Panc1 (cell line): ENCODE measurements around the gene TBC1D2B. TPM values are rescaled to one million over a fixed set of nuclear protein-coding genes. Genes with fewer than 3 reads are reported as not detected.
A peak's percentile ranks its signal among the peaks of the same experiment; 100 is the strongest.

Experiments used
- ATAC-seq: fragments of 200-7000 bp; cut with Tn5 transposase; 2 replicates; pipeline ENCODE4 v1.9.1; 2020; ENCODE audit warnings: mild to moderate bottlenecking, moderate library complexity
- BruUV-seq: library from RNA; stranded (reverse); fragments of 400-500 nt; replicated peaks from 2 replicates; lab custom pipeline; 2021; lab: Mats Ljungman, UMichigan
- CTCF ChIA-PET: fragments of 300-600 bp; sonication (Branson Sonifier 250); formaldehyde crosslinking; loops from one replicate; lab custom pipeline; 2022; ENCODE audit warnings: antibody characterized with exemption; lab: Charles Lee
- POLR2A ChIA-PET: fragments of 300-600 bp; sonication (Branson Sonifier 250); formaldehyde crosslinking; loops from one replicate; lab custom pipeline; 2022; ENCODE audit warnings: antibody characterized with exemption; lab: Charles Lee
- DNase-seq: peaks from one replicate; pipeline ENCODE4 v3.0.0-alpha.2; 2010; ENCODE audit warnings: low read depth, low spot score
- H3K27ac ChIP-seq: 2 replicates; pipeline ENCODE4 v1.5.1; 2011; ENCODE audit warnings: mild to moderate bottlenecking, low read length, inconsistent platforms
- H3K27me3 ChIP-seq: fragments of 200-500 bp; sonication (Bioruptor generic); 2 replicates; pipeline ENCODE4 v1.6.0; 2014; ENCODE audit warnings: low read length, inconsistent platforms; ENCODE audit not compliant: control insufficient read depth, insufficient read depth
- H3K36me3 ChIP-seq: fragments of 200-500 bp; sonication (Bioruptor generic); 2 replicates; pipeline ENCODE4 v1.5.1; 2014; ENCODE audit warnings: inconsistent platforms, mild to moderate bottlenecking, low read length, moderate library complexity; ENCODE audit not compliant: control insufficient read depth, insufficient read depth
- H3K4me1 ChIP-seq: 2 replicates; pipeline ENCODE4 v1.5.1; 2011; ENCODE audit warnings: inconsistent platforms, mild to moderate bottlenecking, low read length, moderate library complexity; ENCODE audit not compliant: control insufficient read depth, insufficient read depth
- H3K4me3 ChIP-seq, 2 experiments: 2 replicates each; pipeline ENCODE4 v1.5.1; 2011 to 2012; ENCODE audit warnings: low read depth in 2 of 2, low read length in 2 of 2, mild to moderate bottlenecking in 2 of 2, inconsistent platforms in 1 of 2, moderate library complexity in 1 of 2
- H3K9me3 ChIP-seq: fragments of 200-500 bp; sonication (Bioruptor generic); 2 replicates; pipeline ENCODE4 v1.5.1; 2014; ENCODE audit warnings: low read depth, mild to moderate bottlenecking, inconsistent platforms, low read length, moderate library complexity; ENCODE audit not compliant: control insufficient read depth, insufficient read depth
- POLR2AphosphoS5 ChIP-seq: IDR thresholded peaks from 2 replicates; pipeline ENCODE4 v1.6.1; 2012; ENCODE audit warnings: mild to moderate bottlenecking, low read depth, low read length, moderate library complexity
- REST ChIP-seq, 2 experiments: IDR thresholded peaks; 2 replicates each; pipeline ENCODE4 v1.6.1; 2011 to 2012; ENCODE audit warnings: low read depth in 2 of 2, control low read depth in 1 of 2, low read length in 1 of 2, mild to moderate bottlenecking in 1 of 2, moderate library complexity in 1 of 2; ENCODE audit not compliant: insufficient read depth in 1 of 2
- SIN3A ChIP-seq: IDR thresholded peaks from 2 replicates; pipeline ENCODE4 v1.6.1; 2012; ENCODE audit warnings: low read depth, mild to moderate bottlenecking, low read length, moderate library complexity, borderline replicate concordance; ENCODE audit not compliant: insufficient read depth
- TCF7L2 ChIP-seq: IDR thresholded peaks from 2 replicates; pipeline ENCODE4 v1.6.1; 2011; ENCODE audit warnings: mild to moderate bottlenecking, low read depth, low read length, inconsistent platforms
- in situ Hi-C: cut with HindIII; loops from 2 replicates; pipeline ENCODE4 v1.10.0; 2016; ENCODE audit warnings: low sequenced_read_pairs, low pct_unique_long_range_greater_than_20kb
- intact Hi-C: fragments of 100-400 bp; cut with micrococcal nuclease; formaldehyde crosslinking; loops from one replicate; pipeline ENCODE4 v1.10.0; 2022; ENCODE audit not compliant: unreplicated experiment
- total RNA-seq: library from RNA; stranded (reverse); gene quantifications from one replicate; pipeline ENCODE4 v1.2.1, GENCODE V29; 2021; ENCODE audit not compliant: unreplicated experiment
- TF ChIP-seq, protein P1 (sequence below): fragments of 450-650 bp; IDR thresholded peaks from 2 replicates; pipeline ENCODE4 v1.5.1; 2017; ENCODE audit warnings: mild to moderate bottlenecking

The TBC1D2B gene
- total RNA-seq, 1 experiment from 2014 or later, result 59.3 TPM

DNA sequence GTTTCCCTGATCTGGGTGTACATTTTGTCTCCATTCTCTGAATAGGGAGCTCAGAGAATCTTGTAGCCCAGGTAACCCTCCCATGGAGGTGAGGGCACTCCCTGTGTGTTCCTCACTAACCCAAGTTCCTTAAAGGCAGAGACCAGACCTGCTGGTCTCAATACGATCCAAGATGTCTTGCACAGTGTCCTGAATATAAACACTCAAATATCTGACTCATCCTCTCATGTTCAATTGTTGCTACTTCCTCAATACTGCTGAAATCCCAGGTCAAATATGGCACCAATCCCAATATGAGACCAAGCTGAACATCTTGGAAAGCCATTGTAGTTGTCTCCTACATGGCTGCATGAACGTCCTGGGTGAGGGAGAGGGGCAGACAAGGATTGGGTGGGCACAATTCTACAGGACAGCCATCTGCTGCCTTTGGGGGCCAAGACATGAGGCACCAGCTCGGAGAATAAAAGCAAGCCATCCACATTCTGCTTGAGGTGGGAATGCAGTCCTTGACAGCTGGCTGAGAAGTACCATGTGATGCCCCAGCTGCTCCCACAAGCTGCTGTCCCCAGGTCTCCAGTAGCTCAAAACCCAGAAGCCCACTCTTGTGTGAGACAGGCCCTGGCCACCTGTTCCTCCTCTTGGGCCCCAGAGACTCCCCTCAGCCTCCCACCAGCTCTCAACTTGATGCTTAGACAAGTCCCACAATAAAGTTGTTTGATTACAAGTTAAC is 18.2 kb downstream of the TBC1D2B start:
- ATAC-seq (no peak), DNase-seq (no peak)
- ChIA-PET POLR2A (interaction anchor here (0.6 to 0.7 kb wide), 2 partner anchors 47 to 72 kb away, joined by 7 read pairs; partner anchors contain the start of gene CIB2), CTCF (no interaction called here)
- Histone ChIP-seq H3K27ac (peak overlapping the region; percentile 58; the same call in 1 of the 2 replicates), H3K27me3 (no peaks in the 10 kb centered on the region), H3K4me3 (no peak overlapping the region), H3K36me3 (no peaks in the 10 kb centered on the region), H3K4me1 (peaks cover 64% of the 10 kb centered on the region), H3K9me3 (no peaks in the 10 kb centered on the region)
- intact Hi-C loops (no loop called here), in situ Hi-C loops (no loop called here)
- BruUV-seq, result no TSS peak
- TF ChIP-seq REST (IDR thresholded peaks at IDR 0.05; ENCODE audit: insufficient read depth in 1 of 2, low read depth in 2 of 2, low read length in 1 of 2) (no peak), SIN3A (no peak), TCF7L2 (no peak), POLR2AphosphoS5 (no peak)
- TF ChIP-seq, protein P1, sequence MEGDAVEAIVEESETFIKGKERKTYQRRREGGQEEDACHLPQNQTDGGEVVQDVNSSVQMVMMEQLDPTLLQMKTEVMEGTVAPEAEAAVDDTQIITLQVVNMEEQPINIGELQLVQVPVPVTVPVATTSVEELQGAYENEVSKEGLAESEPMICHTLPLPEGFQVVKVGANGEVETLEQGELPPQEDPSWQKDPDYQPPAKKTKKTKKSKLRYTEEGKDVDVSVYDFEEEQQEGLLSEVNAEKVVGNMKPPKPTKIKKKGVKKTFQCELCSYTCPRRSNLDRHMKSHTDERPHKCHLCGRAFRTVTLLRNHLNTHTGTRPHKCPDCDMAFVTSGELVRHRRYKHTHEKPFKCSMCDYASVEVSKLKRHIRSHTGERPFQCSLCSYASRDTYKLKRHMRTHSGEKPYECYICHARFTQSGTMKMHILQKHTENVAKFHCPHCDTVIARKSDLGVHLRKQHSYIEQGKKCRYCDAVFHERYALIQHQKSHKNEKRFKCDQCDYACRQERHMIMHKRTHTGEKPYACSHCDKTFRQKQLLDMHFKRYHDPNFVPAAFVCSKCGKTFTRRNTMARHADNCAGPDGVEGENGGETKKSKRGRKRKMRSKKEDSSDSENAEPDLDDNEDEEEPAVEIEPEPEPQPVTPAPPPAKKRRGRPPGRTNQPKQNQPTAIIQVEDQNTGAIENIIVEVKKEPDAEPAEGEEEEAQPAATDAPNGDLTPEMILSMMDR, result no peak

DNA sequence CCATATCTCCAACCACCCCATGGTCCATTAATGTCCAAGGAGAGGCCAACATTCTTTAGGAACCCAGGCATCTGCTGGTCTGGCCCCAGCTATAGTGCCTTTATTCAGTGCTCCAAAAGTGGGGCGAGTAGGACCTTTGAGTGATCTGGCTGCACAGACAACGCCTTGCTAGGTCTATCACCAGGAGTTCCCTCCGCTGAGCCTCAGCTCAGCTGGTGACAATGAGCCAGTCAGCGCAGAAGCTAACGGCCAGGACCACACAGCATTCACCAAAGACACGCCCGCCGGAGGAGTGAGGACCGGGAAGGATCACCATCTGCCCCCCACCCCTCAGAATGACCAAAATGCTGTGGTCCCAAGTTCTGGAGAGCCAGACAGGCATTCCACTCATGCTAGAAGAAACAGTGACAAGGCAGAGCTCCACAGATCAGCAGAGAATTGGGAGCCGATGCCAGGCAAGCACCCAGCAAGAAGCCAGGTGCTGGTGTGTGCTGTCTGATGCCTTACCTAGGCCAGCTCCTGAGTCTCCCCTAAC is 19.0 kb downstream of the TBC1D2B start:
- no TSS peak for BruUV-seq
- Histone ChIP-seq H3K4me3 (no peak overlapping the region), H3K27ac (peak overlapping the region; percentile 58; the same call in 1 of the 2 replicates), H3K9me3 (no peaks in the 10 kb centered on the region), H3K4me1 (peaks cover 64% of the 10 kb centered on the region), H3K36me3 (no peaks in the 10 kb centered on the region), H3K27me3 (no peaks in the 10 kb centered on the region)
- ATAC-seq (no peak), DNase-seq (no peak)
- in situ Hi-C loops (no loop called here), intact Hi-C loops (no loop called here)
- ChIA-PET CTCF (no interaction called here), POLR2A (interaction anchor here (0.7 kb wide), 1 partner anchor 48 kb away, joined by 7 read pairs; no protein-coding TSS in a partner anchor)
- TF ChIP-seq TCF7L2, result no peak
- TF ChIP-seq REST (IDR thresholded peaks at IDR 0.05; ENCODE audit: insufficient read depth in 1 of 2, low read depth in 2 of 2, low read length in 1 of 2), result no peak
- no peak for TF ChIP-seq SIN3A
- TF ChIP-seq POLR2AphosphoS5, result no peak
- TF ChIP-seq, protein P1, result no peak
